Measurements from ENCODE around the gene C17orf67. TPM values are rescaled to one million over a fixed set of nuclear protein-coding genes. Genes with fewer than 3 reads are reported as not detected.
A peak's percentile ranks its signal among the peaks of the same experiment; 100 is the strongest.

C17orf67 gene
- polyA plus RNA-seq, 2 of the 4 experiments (the other 2 are of a cell fraction), result 1.8 to 2.6 TPM

- TF ChIP-seq, protein P1, sequence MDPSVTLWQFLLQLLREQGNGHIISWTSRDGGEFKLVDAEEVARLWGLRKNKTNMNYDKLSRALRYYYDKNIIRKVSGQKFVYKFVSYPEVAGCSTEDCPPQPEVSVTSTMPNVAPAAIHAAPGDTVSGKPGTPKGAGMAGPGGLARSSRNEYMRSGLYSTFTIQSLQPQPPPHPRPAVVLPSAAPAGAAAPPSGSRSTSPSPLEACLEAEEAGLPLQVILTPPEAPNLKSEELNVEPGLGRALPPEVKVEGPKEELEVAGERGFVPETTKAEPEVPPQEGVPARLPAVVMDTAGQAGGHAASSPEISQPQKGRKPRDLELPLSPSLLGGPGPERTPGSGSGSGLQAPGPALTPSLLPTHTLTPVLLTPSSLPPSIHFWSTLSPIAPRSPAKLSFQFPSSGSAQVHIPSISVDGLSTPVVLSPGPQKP (IDR thresholded peaks at IDR 0.05; ENCODE audit: low read depth, low read length), result no peak
Observed at GRCh38 chr17:56849131-56849530, 15.4 kb upstream of the C17orf67 start (continued).

GRCh38 chr17:56847106-56847505, 13.4 kb upstream of the C17orf67 start:
- Histone ChIP-seq H3K27ac (no peak overlapping the region), H3K4me3 (no peak overlapping the region), H3K4me2 (no peak overlapping the region), H3K9me3 (no peaks in the 10 kb centered on the region), H3K4me1 (no peaks in the 10 kb centered on the region)
- no peak for ATAC-seq
- ChIA-PET CTCF (no interaction called here), POLR2A (no interaction called here)
- TF ChIP-seq HOXB13 (CRISPR knock-in tag; IDR thresholded peaks at IDR 0.05; ENCODE audit: low read depth) (no peak), RAD21 (conservative IDR thresholded peaks at IDR 0.05 in 1 of 2, IDR thresholded peaks at IDR 0.05 in 1 of 2) (no peak), HOXA7 (CRISPR knock-in tag; IDR thresholded peaks at IDR 0.05) (no peak), CTCF (IDR thresholded peaks at IDR 0.05) (no peak), BCL3 (IDR thresholded peaks at IDR 0.05) (no peak), RNF2 (IDR thresholded peaks at IDR 0.05; ENCODE audit: borderline replicate concordance, low read depth) (no peak), SMC3 (IDR thresholded peaks at IDR 0.05) (no peak)
- peak; percentile 32 for FAIRE-seq
- no peak for DNase-seq (ENCODE audit: low read depth in 1 of 2, low spot score in 1 of 2)
- whole genome bisulfite sequencing (ENCODE audit: missing lambda C conversion rate), result 91% methylated on average over 4 of the region's 4 CpGs

DNA sequence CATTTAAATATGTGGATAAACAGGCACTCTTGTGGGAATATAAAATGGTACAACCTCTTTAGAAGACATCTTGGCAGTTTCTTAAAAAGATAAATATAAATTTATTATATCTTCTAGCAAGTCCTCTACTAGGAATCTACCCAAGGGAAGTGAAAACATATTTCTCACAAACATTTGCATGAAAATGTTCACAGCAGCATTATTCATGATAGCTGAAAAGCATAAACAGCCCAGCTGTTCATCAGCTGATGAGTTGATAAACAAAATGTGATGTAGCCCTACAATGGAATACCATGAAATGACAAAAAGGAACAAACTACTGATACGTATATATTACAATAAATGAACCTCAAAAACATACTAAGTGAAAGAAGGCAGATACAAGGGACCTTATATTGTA, 12.2 kb upstream of the C17orf67 start:
- no peak overlapping the region for H3K27ac ChIP-seq
- TF ChIP-seq ZNF302 (CRISPR knock-in tag; IDR thresholded peaks at IDR 0.05), result no peak
- no peak for TF ChIP-seq HOXB13 (CRISPR knock-in tag; IDR thresholded peaks at IDR 0.05; ENCODE audit: low read depth)
- TF ChIP-seq POLR2A (IDR thresholded peaks at IDR 0.05; ENCODE audit: low read length), result no peak
- TF ChIP-seq SREBF2 (IDR thresholded peaks at IDR 0.05), result no peak
- no peak for TF ChIP-seq POLR2AphosphoS2 (conservative IDR thresholded peaks at IDR 0.05; ENCODE audit: low read length)
- 94% methylated on average over 1 of the region's 1 CpG for WGBS (ENCODE audit: missing lambda C conversion rate)
- peak; percentile 74 for FAIRE-seq
- no peaks in the 10 kb centered on the region for H3K4me1 ChIP-seq
- H3K4me2 ChIP-seq, result no peak overlapping the region
- no peak for DNase-seq (ENCODE audit: low read depth in 1 of 2, low spot score in 1 of 2)
- no peak overlapping the region for H3K4me3 ChIP-seq
- no peak for ATAC-seq
- no peaks in the 10 kb centered on the region for H3K9me3 ChIP-seq
- ChIA-PET CTCF (interaction anchor here (1.3 to 1.9 kb wide), 3 partner anchors 10 to 116 kb away, joined by 3 to 8 read pairs (median 4); no protein-coding TSS in a partner anchor), POLR2A (no interaction called here)

GRCh38 chr17:56842577-56842976, 8.9 kb upstream of the C17orf67 start:
- no peak overlapping the region for H3K4me3 ChIP-seq
- ChIA-PET CTCF (interaction anchor here (0.6 to 1.5 kb wide), 3 partner anchors 23 to 154 kb away, joined by 4 to 8 read pairs (median 4); no protein-coding TSS in a partner anchor), POLR2A (interaction anchor here (1.4 kb wide), 1 partner anchor 9 kb away, joined by 6 read pairs; the partner anchor contains the start of genes C17orf67 and DGKE)
- no peak overlapping the region for H3K27ac ChIP-seq
- TF ChIP-seq HDAC2 (IDR thresholded peaks at IDR 0.05) (no peak), PHF8 (IDR thresholded peaks at IDR 0.05; ENCODE audit: borderline replicate concordance, low read depth) (no peak), HEYL (CRISPR knock-in tag; IDR thresholded peaks at IDR 0.05) (no peak), BCL3 (IDR thresholded peaks at IDR 0.05) (no peak), HOXA7 (CRISPR knock-in tag; IDR thresholded peaks at IDR 0.05) (no peak), MAFK (IDR thresholded peaks at IDR 0.05; ENCODE audit: partially characterized antibody) (no peak), PBX3 (IDR thresholded peaks at IDR 0.05) (no peak), TFCP2L1 (CRISPR knock-in tag; IDR thresholded peaks at IDR 0.05) (no peak), NFE2L2 (conservative IDR thresholded peaks at IDR 0.05; ENCODE audit: low read length) (no peak), MAZ (IDR thresholded peaks at IDR 0.05; ENCODE audit: borderline replicate concordance, low read depth, low read length) (no peak), ZFP36 (IDR thresholded peaks at IDR 0.05; ENCODE audit: borderline replicate concordance, partially characterized antibody) (no peak), JUN (IDR thresholded peaks at IDR 0.05) (no peak), FOSL2 (IDR thresholded peaks at IDR 0.05) (no peak), FOSL2 (CRISPR knock-in tag; IDR thresholded peaks at IDR 0.05) (no peak), KDM1A (IDR thresholded peaks at IDR 0.05; ENCODE audit: low read depth) (no peak)
- no peak for ATAC-seq
- FAIRE-seq, result no peak
- H3K9me3 ChIP-seq, result no peaks in the 10 kb centered on the region
- DNase-seq (ENCODE audit: low read depth in 1 of 2, low spot score in 1 of 2), result no peak
- no peaks in the 10 kb centered on the region for H3K4me1 ChIP-seq
- WGBS (ENCODE audit: missing lambda C conversion rate), result 82% methylated on average over 2 of the region's 2 CpGs
- no peak overlapping the region for H3K4me2 ChIP-seq

Data from A549 (cell line).